GM12878 (cell line): Measurements from ENCODE around the gene DMKN. TPM values are rescaled to one million over a fixed set of nuclear protein-coding genes. Genes with fewer than 3 reads are reported as not detected.

ENCODE experiments used
- ATAC-seq: fragments of 200-7000 bp; cut with Tn5 transposase; 3 replicates; pipeline ENCODE4 v1.9.1; 2020; ENCODE audit warnings: mild to moderate bottlenecking, moderate library complexity
- BruUV-seq: library from RNA; stranded (reverse); fragments of 400-500 nt; replicated peaks from 2 replicates; lab custom pipeline; 2021; lab: Mats Ljungman, UMichigan
- CTCF ChIA-PET: fragments of 300-600 bp; sonication (Branson Sonifier 250); formaldehyde crosslinking; extraction: SDS; loops from one replicate; lab custom pipeline; 2021; ENCODE audit warnings: inconsistent platforms; lab: Yijun Ruan, JAX
- POLR2A ChIA-PET: fragments of 350-600 bp; formaldehyde crosslinking; extraction: SDS; loops from one replicate; lab custom pipeline; 2021; ENCODE audit warnings: inconsistent platforms; lab: Charles Lee
- RAD21 ChIA-PET: fragments of 300-600 bp; sonication (Branson Sonifier 250); formaldehyde crosslinking; loops from one replicate; lab custom pipeline; 2023; ENCODE audit warnings: antibody characterized with exemption; ENCODE audit not compliant: unreplicated experiment; lab: Charles Lee
- SMC1A ChIA-PET: fragments of 300-600 bp; sonication (Branson Sonifier 250); formaldehyde crosslinking; loops from one replicate; lab custom pipeline; 2023; ENCODE audit not compliant: unreplicated experiment, uncharacterized antibody; lab: Charles Lee
- DNase-seq: peaks from one replicate; pipeline ENCODE4 v3.0.0-alpha.2; 2011; ENCODE audit warnings: low read depth, low spot score
- FAIRE-seq: peaks from 3 replicates; lab custom pipeline; 2011; peaks lifted over from hg19 to GRCh38; lab: Jason Lieb, UNC
- H2AFZ ChIP-seq: 2 replicates; pipeline ENCODE4 v1.6.0; 2011; ENCODE audit warnings: low read depth, low read length, control low read depth; ENCODE audit not compliant: control insufficient read depth
- H3K27ac ChIP-seq: 2 replicates; pipeline ENCODE4 v1.5.1; 2011; ENCODE audit warnings: control low read depth; ENCODE audit not compliant: control insufficient read depth, insufficient read depth
- H3K27me3 ChIP-seq, 2 experiments: replicated peaks in 1 of 2; 2 replicates each; pipeline versions ENCODE4 v1.6.0 to v1.6.1; 2011; ENCODE audit warnings: low read length in 1 of 2; ENCODE audit not compliant: control insufficient read depth in 2 of 2, insufficient read depth in 2 of 2
- H3K36me3 ChIP-seq, 2 experiments: 2 replicates each; pipeline ENCODE4 v1.5.1; 2011; ENCODE audit warnings: low read length in 1 of 2; ENCODE audit not compliant: control insufficient read depth in 2 of 2, insufficient read depth in 2 of 2
- H3K4me1 ChIP-seq: 2 replicates; pipeline ENCODE4 v1.6.1; 2011; ENCODE audit warnings: mild to moderate bottlenecking, low read length, moderate library complexity, mixed read lengths; ENCODE audit not compliant: control insufficient read depth, insufficient read depth
- H3K4me2 ChIP-seq: 2 replicates; pipeline ENCODE4 v1.6.0; 2011; ENCODE audit warnings: control low read depth; ENCODE audit not compliant: control insufficient read depth, insufficient read depth
- H3K4me3 ChIP-seq: fragments of 200-600 bp; sonication (generic); 2 replicates; pipeline ENCODE4 v1.5.1; 2016
- H3K79me2 ChIP-seq: 2 replicates; pipeline ENCODE4 v1.6.0; 2011; ENCODE audit warnings: low read length; ENCODE audit not compliant: control insufficient read depth, insufficient read depth
- H3K9ac ChIP-seq: 2 replicates; pipeline ENCODE4 v1.8.0; 2011; ENCODE audit warnings: low read length, control low read depth, mixed read lengths; ENCODE audit not compliant: control insufficient read depth, insufficient read depth
- H3K9me3 ChIP-seq: replicated peaks from 3 replicates; pipeline ENCODE4 v1.5.1; 2011; ENCODE audit warnings: mild to moderate bottlenecking, low read length; ENCODE audit not compliant: control insufficient read depth, insufficient read depth
- H4K20me1 ChIP-seq: 2 replicates; pipeline ENCODE4 v1.6.0; 2011; ENCODE audit not compliant: control insufficient read depth, insufficient read depth
- BACH1 ChIP-seq: fragments of 450-650 bp; IDR thresholded peaks from 2 replicates; pipeline ENCODE4 v1.6.1; 2017; ENCODE audit warnings: mild to moderate bottlenecking, borderline replicate concordance
- CBX5 ChIP-seq: sonication (generic); IDR thresholded peaks from 2 replicates; pipeline ENCODE4 v1.6.1; 2016; ENCODE audit warnings: low read depth, moderate library complexity, mild to moderate bottlenecking, inconsistent platforms
- CREB1 ChIP-seq: IDR thresholded peaks from 2 replicates; pipeline ENCODE4 v1.6.1; 2012; ENCODE audit warnings: low read depth, mild to moderate bottlenecking, inconsistent platforms
- EP300 ChIP-seq, 2 experiments: fragments of 150-350 bp in 1 of 2; IDR thresholded peaks; 2 replicates each; pipeline ENCODE4 v1.6.1; 2011 to 2012; ENCODE audit warnings: low read depth in 2 of 2, low read length in 2 of 2, borderline replicate concordance in 1 of 2, improper control_type of control experiment in 1 of 2, inconsistent platforms in 1 of 2; ENCODE audit not compliant: control insufficient read depth in 1 of 2
- GATAD2B ChIP-seq: fragments of 450-650 bp; conservative IDR thresholded peaks from 2 replicates; pipeline ENCODE4 v1.6.1; 2017; ENCODE audit warnings: low read depth, mild to moderate bottlenecking, moderate library complexity
- HCFC1 ChIP-seq: fragments of 150-350 bp; IDR thresholded peaks from 2 replicates; pipeline ENCODE4 v1.6.1; 2014; ENCODE audit warnings: low read length
- HDAC6 ChIP-seq: fragments of 200-600 bp; sonication (generic); IDR thresholded peaks from one replicate; pipeline ENCODE4 v1.8.0; 2017; ENCODE audit warnings: antibody characterized with exemption; ENCODE audit not compliant: unreplicated experiment
- MXI1 ChIP-seq: fragments of 150-350 bp; IDR thresholded peaks from 2 replicates; pipeline ENCODE4 v1.6.1; 2011; ENCODE audit warnings: low read depth, mild to moderate bottlenecking, inconsistent platforms, low read length, improper control_type of control experiment
- MYB ChIP-seq: fragments of 150-350 bp; IDR thresholded peaks from 2 replicates; pipeline ENCODE4 v1.6.1; 2014; ENCODE audit warnings: mild to moderate bottlenecking, low read depth, low read length, borderline replicate concordance
- NFYB ChIP-seq: IDR thresholded peaks from 2 replicates; pipeline ENCODE4 v1.6.1; 2011; ENCODE audit warnings: low read depth, mild to moderate bottlenecking, low read length, improper control_type of control experiment, moderate library complexity; ENCODE audit not compliant: insufficient read depth
- RAD51 ChIP-seq: fragments of 450-650 bp; IDR thresholded peaks from 2 replicates; pipeline ENCODE4 v1.6.1; 2016; ENCODE audit warnings: moderate library complexity, mild to moderate bottlenecking, inconsistent platforms
- RCOR1 ChIP-seq: conservative IDR thresholded peaks from 2 replicates; pipeline ENCODE4 v1.6.1; 2012; ENCODE audit warnings: low read depth, low read length, improper control_type of control experiment
- RFX5 ChIP-seq: IDR thresholded peaks from 2 replicates; pipeline ENCODE4 v1.6.1; 2011; ENCODE audit warnings: low read depth, low read length, improper control_type of control experiment
- SIN3A ChIP-seq: IDR thresholded peaks from 2 replicates; pipeline ENCODE4 v1.6.1; 2012; ENCODE audit warnings: low read depth, low read length, improper control_type of control experiment
- SMAD1 ChIP-seq: fragments of 450-650 bp; IDR thresholded peaks from 2 replicates; pipeline ENCODE4 v1.6.1; 2018; ENCODE audit warnings: mild to moderate bottlenecking, low read depth; ENCODE audit not compliant: partially characterized antibody
- SUPT20H ChIP-seq: IDR thresholded peaks from 2 replicates; pipeline ENCODE4 v1.6.1; 2011; ENCODE audit warnings: low read depth, mild to moderate bottlenecking, low read length, moderate library complexity, borderline replicate concordance; ENCODE audit not compliant: control insufficient read depth
- SUZ12 ChIP-seq: fragments of 200-600 bp; sonication (generic); IDR thresholded peaks from one replicate; pipeline ENCODE4 v1.6.1; 2018; ENCODE audit warnings: antibody characterized with exemption, mild to moderate bottlenecking; ENCODE audit not compliant: unreplicated experiment
- TCF3 ChIP-seq: IDR thresholded peaks from 2 replicates; pipeline ENCODE4 v1.6.1; 2012; ENCODE audit warnings: low read depth, mild to moderate bottlenecking, low read length, borderline replicate concordance; ENCODE audit not compliant: insufficient read depth
- YY1 ChIP-seq: IDR thresholded peaks from 2 replicates; pipeline ENCODE4 v1.6.1; 2011; ENCODE audit warnings: low read depth, mild to moderate bottlenecking, low read length
- ZBED1 ChIP-seq: IDR thresholded peaks from 2 replicates; pipeline ENCODE4 v1.6.1; 2016; ENCODE audit warnings: borderline replicate concordance
- ZNF207 ChIP-seq: fragments of 450-650 bp; IDR thresholded peaks from 2 replicates; pipeline ENCODE4 v1.6.1; 2014; ENCODE audit warnings: antibody characterized with exemption, mild to moderate bottlenecking, borderline replicate concordance
- WGBS: methylation state at CpG from one replicate; pipeline ENCODE4 v1.1.6; 2016; ENCODE audit warnings: low lambda C conversion rate; ENCODE audit not compliant: insufficient replicate concordance, insufficient coverage; ENCODE audit errors: missing lambda C conversion rate; 5-methylcytosine and 5-hydroxymethylcytosine counted together
- in situ Hi-C: fragments of 300-500 bp; cut with MboI; formaldehyde crosslinking; loops from 9 replicates; pipeline ENCODE4 v1.14.3; 2018; ENCODE audit warnings: mixed read lengths
- intact Hi-C: fragments of 100-400 bp; cut with micrococcal nuclease; formaldehyde crosslinking; loops from one replicate; pipeline ENCODE4 v1.14.2; 2022; ENCODE audit not compliant: unreplicated experiment
- polyA plus RNA-seq, 11 experiments: library from polyadenylated mRNA; depleted of rRNA in 4 of 11; unstranded in 6 of 11; stranded (reverse) in 5 of 11; fragments of >200 nt; fragmentation: Nextera tagmentation in 4 of 11; fragmentation: Illumina TruSeq in 1 of 11; extraction: Ambion mirVana in 4 of 11; extraction: Trizol in 1 of 11; gene quantifications; 1 replicate in 1 of 11; 2 replicates in 10 of 11; pipeline versions ENCODE4 v1.2.1 to v1.2.3, GENCODE V29; 2011 to 2016; ENCODE audit warnings: inconsistent platforms in 2 of 11, missing spikeins in 2 of 11, low read depth in 1 of 11
- total RNA-seq, 4 experiments: library from RNA; depleted of rRNA in 3 of 4; stranded (reverse); fragments of >200 nt in 3 of 4; fragmentation: Illumina TruSeq in 1 of 4; extraction: Trizol in 1 of 4; gene quantifications; 2 replicates each; pipeline versions ENCODE4 v1.2.1 to v1.2.3, GENCODE V29; 2013 to 2021
- TF ChIP-seq, protein P1 (sequence below): fragments of 450-650 bp; IDR thresholded peaks from 2 replicates; pipeline ENCODE4 v1.6.1; 2018; ENCODE audit warnings: mild to moderate bottlenecking, low read depth, moderate library complexity; ENCODE audit not compliant: partially characterized antibody
- TF ChIP-seq, protein P2 (sequence below): IDR thresholded peaks from 2 replicates; pipeline ENCODE4 v1.6.1; 2011; ENCODE audit warnings: mild to moderate bottlenecking, low read depth, low read length, moderate library complexity; ENCODE audit not compliant: insufficient replicate concordance

The DMKN gene
- total and polyA plus RNA-seq, 10 of the 15 experiments (the other 5 are each of a cell fraction or from before 2014, with no cell fraction given), result 36.4 to 114 (median 58.6) TPM

DNA sequence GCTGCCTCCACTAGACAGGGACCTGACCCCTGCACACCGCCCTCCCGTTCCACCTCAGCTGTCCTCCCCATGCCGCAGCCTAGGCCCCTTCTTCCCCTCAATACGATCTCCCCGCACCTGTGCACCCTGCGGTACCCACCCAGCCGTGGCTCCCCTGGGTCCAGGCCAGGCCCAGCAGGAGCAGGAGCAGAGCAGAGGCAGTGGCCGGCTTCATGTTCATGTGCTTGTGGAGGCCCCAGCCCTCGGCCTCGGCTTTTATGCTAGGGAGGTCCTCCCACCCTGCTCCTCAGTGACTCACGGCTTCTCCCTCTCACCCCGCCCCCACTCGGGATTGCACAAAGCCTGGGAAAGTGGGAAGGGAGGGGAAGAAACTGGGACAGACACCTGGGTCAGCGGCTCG, 11.8 kb downstream of the DMKN start:
- H3K9ac ChIP-seq, result no peak overlapping the region
- ATAC-seq, result no peak; the same call in 2 of the 3 replicates
- FAIRE-seq, result no peak

DNA sequence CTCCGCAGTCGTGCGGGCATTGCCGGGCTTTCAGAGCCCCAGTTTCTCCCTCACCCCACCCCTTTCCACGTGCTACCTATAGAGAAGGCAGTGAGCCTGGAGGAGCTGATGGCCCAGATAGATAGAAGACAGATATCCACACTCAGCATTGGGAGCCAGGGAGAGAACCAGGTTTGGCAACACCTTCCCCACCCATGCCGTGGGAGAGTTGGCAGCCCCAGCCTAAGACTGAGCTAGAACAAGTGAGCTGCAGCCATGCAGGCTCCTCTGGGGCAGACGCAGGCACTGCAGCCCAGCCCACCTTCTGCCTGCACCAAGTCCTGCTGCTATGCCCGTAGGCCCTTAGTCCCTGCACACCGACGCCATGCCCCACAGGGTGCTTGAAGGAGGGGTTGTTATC, 12.8 kb downstream of the DMKN start:
- no peak for FAIRE-seq
- in situ Hi-C loops, result no loop called here
- H3K9ac ChIP-seq, result no peak overlapping the region
- no peaks in the 10 kb centered on the region for H4K20me1 ChIP-seq
- ATAC-seq, result no peak
- H3K27me3 ChIP-seq, result no peaks in the 10 kb centered on the region
- H3K4me1 ChIP-seq, result peaks cover 6% of the 10 kb centered on the region; the same call in 1 of the 2 replicates
- no peaks in the 10 kb centered on the region for H3K9me3 ChIP-seq
- no peaks in the 10 kb centered on the region for H3K36me3 ChIP-seq
- POLR2A ChIA-PET, result no interaction called here
- SMC1A ChIA-PET, result no interaction called here
- RAD21 ChIA-PET, result no interaction called here
- H3K27ac ChIP-seq, result no peak overlapping the region
- no peak overlapping the region for H2AFZ ChIP-seq
- no peaks in the 10 kb centered on the region for H3K79me2 ChIP-seq
- 69% methylated on average over 10 of the region's 10 CpGs for WGBS
- DNase-seq, result no peak
- H3K4me3 ChIP-seq, result no peak overlapping the region
- CTCF ChIA-PET, result interaction anchor here (0.8 to 1.5 kb wide), 2 partner anchors 9 to 14 kb away, joined by 3 read pairs; no protein-coding TSS in a partner anchor
- intact Hi-C loops, result no loop called here
- no TSS peak for BruUV-seq
- no peak overlapping the region for H3K4me2 ChIP-seq
- TF ChIP-seq YY1 (no peak), RCOR1 (no peak), MXI1 (no peak), TCF3 (no peak), HDAC6 (no peak)
- TF ChIP-seq, protein P1, sequence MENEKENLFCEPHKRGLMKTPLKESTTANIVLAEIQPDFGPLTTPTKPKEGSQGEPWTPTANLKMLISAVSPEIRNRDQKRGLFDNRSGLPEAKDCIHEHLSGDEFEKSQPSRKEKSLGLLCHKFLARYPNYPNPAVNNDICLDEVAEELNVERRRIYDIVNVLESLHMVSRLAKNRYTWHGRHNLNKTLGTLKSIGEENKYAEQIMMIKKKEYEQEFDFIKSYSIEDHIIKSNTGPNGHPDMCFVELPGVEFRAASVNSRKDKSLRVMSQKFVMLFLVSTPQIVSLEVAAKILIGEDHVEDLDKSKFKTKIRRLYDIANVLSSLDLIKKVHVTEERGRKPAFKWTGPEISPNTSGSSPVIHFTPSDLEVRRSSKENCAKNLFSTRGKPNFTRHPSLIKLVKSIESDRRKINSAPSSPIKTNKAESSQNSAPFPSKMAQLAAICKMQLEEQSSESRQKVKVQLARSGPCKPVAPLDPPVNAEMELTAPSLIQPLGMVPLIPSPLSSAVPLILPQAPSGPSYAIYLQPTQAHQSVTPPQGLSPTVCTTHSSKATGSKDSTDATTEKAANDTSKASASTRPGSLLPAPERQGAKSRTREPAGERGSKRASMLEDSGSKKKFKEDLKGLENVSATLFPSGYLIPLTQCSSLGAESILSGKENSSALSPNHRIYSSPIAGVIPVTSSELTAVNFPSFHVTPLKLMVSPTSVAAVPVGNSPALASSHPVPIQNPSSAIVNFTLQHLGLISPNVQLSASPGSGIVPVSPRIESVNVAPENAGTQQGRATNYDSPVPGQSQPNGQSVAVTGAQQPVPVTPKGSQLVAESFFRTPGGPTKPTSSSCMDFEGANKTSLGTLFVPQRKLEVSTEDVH, result no peak
- TF ChIP-seq, protein P2, sequence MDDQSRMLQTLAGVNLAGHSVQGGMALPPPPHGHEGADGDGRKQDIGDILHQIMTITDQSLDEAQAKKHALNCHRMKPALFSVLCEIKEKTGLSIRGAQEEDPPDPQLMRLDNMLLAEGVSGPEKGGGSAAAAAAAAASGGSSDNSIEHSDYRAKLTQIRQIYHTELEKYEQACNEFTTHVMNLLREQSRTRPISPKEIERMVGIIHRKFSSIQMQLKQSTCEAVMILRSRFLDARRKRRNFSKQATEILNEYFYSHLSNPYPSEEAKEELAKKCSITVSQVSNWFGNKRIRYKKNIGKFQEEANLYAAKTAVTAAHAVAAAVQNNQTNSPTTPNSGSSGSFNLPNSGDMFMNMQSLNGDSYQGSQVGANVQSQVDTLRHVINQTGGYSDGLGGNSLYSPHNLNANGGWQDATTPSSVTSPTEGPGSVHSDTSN, result no peak

More for the DNA sequence above, 11.8 kb downstream of the DMKN start:
- Histone ChIP-seq H3K4me1 (peaks cover 5% of the 10 kb centered on the region; the same call in 1 of the 2 replicates), H3K27ac (no peak overlapping the region), H4K20me1 (no peaks in the 10 kb centered on the region), H2AFZ (no peak overlapping the region), H3K4me3 (no peak overlapping the region), H3K4me2 (no peak overlapping the region), H3K9me3 (no peaks in the 10 kb centered on the region), H3K36me3 (no peaks in the 10 kb centered on the region), H3K27me3 (no peaks in the 10 kb centered on the region), H3K79me2 (no peaks in the 10 kb centered on the region)
- DNase-seq, result no peak
- POLR2A ChIA-PET, result no interaction called here
- TF ChIP-seq RAD51, result no peak
- no peak for TF ChIP-seq HCFC1
- no peak for TF ChIP-seq SIN3A
- no peak for TF ChIP-seq NFYB
- TF ChIP-seq RFX5, result no peak
- no peak for TF ChIP-seq BACH1
- TF ChIP-seq SUZ12, result no peak
- TF ChIP-seq GATAD2B, result no peak
- no peak for TF ChIP-seq SMAD1
- TF ChIP-seq ZBED1, result no peak
- TF ChIP-seq CREB1, result no peak
- no peak for TF ChIP-seq EP300 (IDR thresholded peaks at IDR 0.05; ENCODE audit: borderline replicate concordance in 1 of 2, control insufficient read depth in 1 of 2, low read depth in 2 of 2, low read length in 2 of 2)
- no peak for TF ChIP-seq MYB
- no peak for TF ChIP-seq CBX5
- TF ChIP-seq ZNF207, result no peak
- TF ChIP-seq SUPT20H, result no peak
- RAD21 ChIA-PET, result interaction anchor here (0.6 kb wide), 1 partner anchor 148 kb away, joined by 3 read pairs; no protein-coding TSS in a partner anchor
- 22% methylated on average over 15 of the region's 15 CpGs for WGBS
- intact Hi-C loops (no loop called here), in situ Hi-C loops (no loop called here)
- CTCF ChIA-PET, result interaction anchor here (1.0 to 1.5 kb wide), 2 partner anchors 15 to 149 kb away, joined by 3 to 4 read pairs; no protein-coding TSS in a partner anchor
- SMC1A ChIA-PET, result interaction anchor here (1.4 kb wide), 1 partner anchor 148 kb away, joined by 3 read pairs; no protein-coding TSS in a partner anchor
- no TSS peak for BruUV-seq
